ENCODE measurements around the gene ZNF700.
"Not testable (repeated sequence)": the region's sequence is repeated elsewhere in the genome, so short reads cannot be mapped to it uniquely, and the experiment has no call there.

ZNF700 gene

GRCh38 chr19:11941361-11941887 is 16.5 kb downstream of the ZNF700 start:
- DNase-seq, result not testable (repeated sequence)

- no peak for DNase-seq
Measured at GRCh38 chr19:11942008-11942842, 17.3 kb downstream of the ZNF700 start.

GRCh38 chr19:11942843-11943108 is 17.9 kb downstream of the ZNF700 start:
- no peak for DNase-seq

GRCh38 chr19:11944656-11945055 is 19.7 kb downstream of the ZNF700 start:
- no peak for DNase-seq

GRCh38 chr19:11948646-11949045 is 23.7 kb downstream of the ZNF700 start:
- DNase-seq, result no peak

GRCh38 chr19:11949201-11949600 is 24.3 kb downstream of the ZNF700 start:
- no peak for DNase-seq

- DNase-seq, result not testable (repeated sequence)
Measured at GRCh38 chr19:11949614-11950080, 24.7 kb downstream of the ZNF700 start.

- DNase-seq, result no peak
Measured at GRCh38 chr19:11950312-11950711, 25.4 kb downstream of the ZNF700 start.

GRCh38 chr19:11963566-11964355 is 38.9 kb downstream of the ZNF700 start:
- peak; percentile 76 for DNase-seq

- peak; percentile 6 for DNase-seq
Measured at GRCh38 chr19:11964496-11964857, 39.6 kb downstream of the ZNF700 start.

GRCh38 chr19:11964858-11965645 is 40.1 kb downstream of the ZNF700 start, which contains the start of gene ZNF763:
Gene ZNF763 (plus strand): TSS chr19:11965040. CDS start chr19:11965209, 169 bp downstream.
- DNase-seq, result peak; percentile 87

- no peak for DNase-seq
Measured at GRCh38 chr19:11970174-11970573, 45.3 kb downstream of the ZNF700 start.

GRCh38 chr19:11971041-11971440 is 46.1 kb downstream of the ZNF700 start:
- DNase-seq, result no peak

GRCh38 chr19:11973019-11973810 is 48.3 kb downstream of the ZNF700 start:
- DNase-seq, result no peak

- no peak for DNase-seq
Measured at GRCh38 chr19:11978492-11979100, 53.7 kb downstream of the ZNF700 start.

- DNase-seq, result no peak
Measured at GRCh38 chr19:11979527-11979926, 54.6 kb downstream of the ZNF700 start.

GRCh38 chr19:11982526-11982925 is 57.6 kb downstream of the ZNF700 start:
- no peak for DNase-seq

- no peak for DNase-seq
Measured at GRCh38 chr19:11984986-11985385, 60.1 kb downstream of the ZNF700 start.

- DNase-seq, result no peak
Measured at GRCh38 chr19:11986754-11987153, 61.8 kb downstream of the ZNF700 start.

GRCh38 chr19:11987405-11988281 is 62.7 kb downstream of the ZNF700 start:
- DNase-seq, result peak; percentile 95

GRCh38 chr19:11989112-11989456 is 64.2 kb downstream of the ZNF700 start:
- no peak for DNase-seq
